ENCODE data around the gene AMH. TPM values are rescaled to one million over a fixed set of nuclear protein-coding genes. Genes with fewer than 3 reads are reported as not detected.

The AMH gene
- total and polyA plus RNA-seq, 2 of the 13 experiments (the other 11 are each of a cell fraction or from before 2014, with no cell fraction given): 0.03 to 0.18 TPM

DNA sequence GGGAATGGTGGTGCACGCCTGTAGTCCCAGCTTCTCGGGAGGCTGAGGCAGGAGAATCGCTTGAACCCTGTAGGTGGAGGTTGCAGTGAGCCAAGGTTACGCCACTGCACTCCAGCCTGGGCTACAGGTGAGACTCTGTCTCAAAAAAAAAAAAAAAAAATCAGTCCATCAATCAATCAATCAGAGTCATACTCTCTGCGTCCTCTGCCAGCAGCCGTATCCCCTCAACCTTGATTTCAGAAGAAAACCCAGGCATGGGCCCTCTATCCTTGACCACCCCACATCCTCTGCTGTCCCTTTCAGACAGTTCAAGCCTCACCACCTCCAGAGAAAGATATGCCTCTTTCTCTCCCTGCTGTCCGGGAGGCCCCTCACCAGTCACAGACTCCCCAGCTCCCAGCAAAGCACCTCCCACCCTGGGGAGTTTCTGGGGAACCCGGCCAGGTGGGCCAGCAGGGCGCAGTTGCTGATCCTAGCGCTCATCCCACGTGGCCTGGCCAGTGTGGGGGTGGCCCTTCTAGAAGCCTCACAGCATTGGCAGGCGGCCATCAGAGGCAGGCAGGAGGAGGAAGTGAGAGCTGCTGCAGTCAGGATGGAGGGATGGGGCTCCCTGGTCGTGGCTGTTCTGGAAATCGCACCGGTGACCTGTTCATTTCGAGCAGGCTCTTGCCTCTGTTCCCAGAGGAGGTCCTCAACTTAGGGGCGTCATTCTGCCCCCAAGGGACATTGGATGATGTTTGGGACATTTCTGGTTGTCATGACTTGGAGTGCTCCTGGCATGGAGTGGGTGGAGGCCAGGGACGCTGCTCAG lies 17.3 kb downstream of the AMH start (continued):
- peak; percentile 55; the same call in 1 of the 2 replicates for TF ChIP-seq ZSCAN31 (CRISPR knock-in tag; IDR thresholded peaks at IDR 0.05; ENCODE audit: low read depth)
- peak; percentile 40; the same call in 1 of the 2 replicates for TF ChIP-seq ZNF580 (CRISPR knock-in tag; IDR thresholded peaks at IDR 0.05; ENCODE audit: borderline replicate concordance, low read depth)
- TF ChIP-seq HNRNPLL (IDR thresholded peaks at IDR 0.05; ENCODE audit: low read depth, low read length, poor library complexity, severe bottlenecking): no peak
- TF ChIP-seq YEATS2 (CRISPR knock-in tag; IDR thresholded peaks at IDR 0.05; ENCODE audit: borderline replicate concordance): peak; percentile 28; the same call in 1 of the 2 replicates
- 0 out of 2 replicates have a peak, but pooled peaks have one; percentile 25 for TF ChIP-seq USF2 (IDR thresholded peaks at IDR 0.05; ENCODE audit: low read depth, low read length)
- TF ChIP-seq USF2 (CRISPR knock-in tag; IDR thresholded peaks at IDR 0.05; ENCODE audit: borderline replicate concordance): peak; percentile 40
- no peak for TF ChIP-seq ZNF3 (CRISPR knock-in tag; IDR thresholded peaks at IDR 0.05)
- TF ChIP-seq, protein P1, sequence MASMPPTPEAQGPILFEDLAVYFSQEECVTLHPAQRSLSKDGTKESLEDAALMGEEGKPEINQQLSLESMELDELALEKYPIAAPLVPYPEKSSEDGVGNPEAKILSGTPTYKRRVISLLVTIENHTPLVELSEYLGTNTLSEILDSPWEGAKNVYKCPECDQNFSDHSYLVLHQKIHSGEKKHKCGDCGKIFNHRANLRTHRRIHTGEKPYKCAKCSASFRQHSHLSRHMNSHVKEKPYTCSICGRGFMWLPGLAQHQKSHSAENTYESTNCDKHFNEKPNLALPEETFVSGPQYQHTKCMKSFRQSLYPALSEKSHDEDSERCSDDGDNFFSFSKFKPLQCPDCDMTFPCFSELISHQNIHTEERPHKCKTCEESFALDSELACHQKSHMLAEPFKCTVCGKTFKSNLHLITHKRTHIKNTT (CRISPR knock-in tag; IDR thresholded peaks at IDR 0.05): no peak
- TF ChIP-seq RFX3 (CRISPR knock-in tag; IDR thresholded peaks at IDR 0.05): no peak
- TF ChIP-seq RBM22 (optimal IDR thresholded peaks at IDR 0.05; ENCODE audit: low read length): no peak
- peak; percentile 42; the same call in 1 of the 2 replicates for TF ChIP-seq TAF1 (CRISPR knock-in tag; IDR thresholded peaks at IDR 0.05)
- TF ChIP-seq GABPA (IDR thresholded peaks at IDR 0.05; ENCODE audit: low read depth, low read length): no peak
- TF ChIP-seq GABPA (CRISPR knock-in tag; IDR thresholded peaks at IDR 0.05; ENCODE audit: low read depth): peak; percentile 32; the same call in 1 of the 2 replicates
- TF ChIP-seq RFXANK (CRISPR knock-in tag; IDR thresholded peaks at IDR 0.05): no peak
- TF ChIP-seq ZNF773 (CRISPR knock-in tag; IDR thresholded peaks at IDR 0.05; ENCODE audit: borderline replicate concordance): no peak
- no peak for TF ChIP-seq SOX6 (IDR thresholded peaks at IDR 0.05)
- peak; percentile 14; the same call in 1 of the 2 replicates for TF ChIP-seq SOX6 (CRISPR knock-in tag; IDR thresholded peaks at IDR 0.05)
- TF ChIP-seq ZBTB42 (CRISPR knock-in tag; IDR thresholded peaks at IDR 0.05): no peak
- peak; percentile 30; the same call in 1 of the 2 replicates for TF ChIP-seq SP5 (CRISPR knock-in tag; IDR thresholded peaks at IDR 0.05; ENCODE audit: borderline replicate concordance, low read depth)
- TF ChIP-seq REL (CRISPR knock-in tag; conservative IDR thresholded peaks at IDR 0.05): no peak
- TF ChIP-seq ZNF674 (CRISPR knock-in tag; IDR thresholded peaks at IDR 0.05; ENCODE audit: low read depth): no peak
- TF ChIP-seq CSRNP2 (CRISPR knock-in tag; conservative IDR thresholded peaks at IDR 0.05; ENCODE audit: low read depth): no peak
- TF ChIP-seq RBM39 (IDR thresholded peaks at IDR 0.05; ENCODE audit: low read depth, low read length, poor library complexity, severe bottlenecking): no peak
- no peak for TF ChIP-seq ATF4 (CRISPR knock-in tag; IDR thresholded peaks at IDR 0.05)
- TF ChIP-seq ZNF891 (CRISPR knock-in tag; IDR thresholded peaks at IDR 0.05): peak; percentile 62; the same call in 1 of the 2 replicates

Measured in HepG2 (cell line).